Tibial artery (tissue), 4 donors: ENCODE results near the gene MACROH2A1.
A peak's percentile ranks its signal among the peaks of the same experiment; 100 is the strongest.

Experiments
- DNase-seq, 2 donors: peaks; one replicate each; pipeline ENCODE4 v3.0.0-alpha.2; 2019
- H3K27ac ChIP-seq, 2 donors: fragments of 200-600 bp; sonication (generic) in 1 of 2; 1 replicate in 1 of 2; 2 replicates in 1 of 2; pipeline ENCODE4 v1.5.1; 2018 to 2019; ENCODE audit warnings: mild to moderate bottlenecking in 1 of 2
- H3K27me3 ChIP-seq, 2 donors: fragments of 200-600 bp; sonication (generic) in 1 of 2; one replicate each; pipeline versions ENCODE4 v1.5.1 to v1.6.0; 2016 to 2019
- H3K36me3 ChIP-seq, 3 donors: fragments of 200-600 bp; sonication (generic) in 2 of 3; one replicate each; pipeline ENCODE4 v1.5.1; 2016 to 2019; ENCODE audit warnings: mild to moderate bottlenecking in 2 of 3
- H3K4me1 ChIP-seq, 4 donors: fragments of 200-600 bp; sonication (generic) in 2 of 4; 1 replicate in 3 of 4; 2 replicates in 1 of 4; pipeline ENCODE4 v1.5.1; 2016 to 2019
- H3K4me3 ChIP-seq, 2 donors: fragments of 200-600 bp; sonication (generic) in 1 of 2; 1 replicate in 1 of 2; 2 replicates in 1 of 2; pipeline ENCODE4 v1.5.1; 2018 to 2019; ENCODE audit warnings: mild to moderate bottlenecking in 2 of 2
- H3K9me3 ChIP-seq, 3 donors: fragments of 200-600 bp; sonication (generic) in 1 of 3; one replicate each; pipeline ENCODE4 v1.5.1; 2016 to 2019
- intact Hi-C: fragments of 100-400 bp; cut with DNase I; formaldehyde crosslinking; loops from one replicate; pipeline ENCODE4 v1.15.0; 2023; ENCODE audit warnings: low total_unique reads
- TF ChIP-seq, protein P1 (sequence below), 2 experiments: fragments of 200-600 bp in 1 of 2; fragments of 450-650 bp in 1 of 2; IDR thresholded peaks; one replicate each; pipeline ENCODE4 v1.5.1; 2017 to 2019; ENCODE audit warnings: antibody characterized with exemption in 2 of 2, mild to moderate bottlenecking in 1 of 2, moderate library complexity in 1 of 2

Gene MACROH2A1

DNA sequence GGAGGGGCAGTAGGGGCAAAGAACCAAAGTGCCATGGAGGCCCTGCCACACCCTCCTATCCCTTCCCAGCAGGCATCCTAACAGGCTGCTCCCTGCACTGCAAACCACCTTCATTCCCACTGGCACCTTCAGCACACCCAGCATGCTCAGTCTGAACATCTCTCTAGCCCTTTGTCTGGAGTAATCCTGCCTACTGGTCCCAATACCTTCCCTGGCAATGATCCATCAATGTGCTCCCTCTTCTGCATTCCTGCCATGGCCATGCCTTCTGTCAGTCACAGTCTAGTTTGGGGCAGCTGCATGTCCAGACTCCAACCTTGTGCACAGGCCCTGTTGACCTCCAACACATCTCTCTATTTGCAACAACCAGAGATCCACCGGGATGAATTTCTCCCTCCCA lies 4.9 kb downstream of the MACROH2A1 start:
- Histone ChIP-seq H3K36me3 (peaks cover 0 to 7% (median 2%) of the 10 kb centered on the region in 3 donors), H3K27me3 (no peaks in the 10 kb centered on the region), H3K4me3 (no peak overlapping the region), H3K9me3 (no peaks in the 10 kb centered on the region), H3K4me1 (peaks cover 0 to 74% (median 47%) of the 10 kb centered on the region in 4 donors), H3K27ac (no peak overlapping the region)
- DNase-seq, result no peak
- intact Hi-C loops, result no loop called here
- TF ChIP-seq, protein P1, sequence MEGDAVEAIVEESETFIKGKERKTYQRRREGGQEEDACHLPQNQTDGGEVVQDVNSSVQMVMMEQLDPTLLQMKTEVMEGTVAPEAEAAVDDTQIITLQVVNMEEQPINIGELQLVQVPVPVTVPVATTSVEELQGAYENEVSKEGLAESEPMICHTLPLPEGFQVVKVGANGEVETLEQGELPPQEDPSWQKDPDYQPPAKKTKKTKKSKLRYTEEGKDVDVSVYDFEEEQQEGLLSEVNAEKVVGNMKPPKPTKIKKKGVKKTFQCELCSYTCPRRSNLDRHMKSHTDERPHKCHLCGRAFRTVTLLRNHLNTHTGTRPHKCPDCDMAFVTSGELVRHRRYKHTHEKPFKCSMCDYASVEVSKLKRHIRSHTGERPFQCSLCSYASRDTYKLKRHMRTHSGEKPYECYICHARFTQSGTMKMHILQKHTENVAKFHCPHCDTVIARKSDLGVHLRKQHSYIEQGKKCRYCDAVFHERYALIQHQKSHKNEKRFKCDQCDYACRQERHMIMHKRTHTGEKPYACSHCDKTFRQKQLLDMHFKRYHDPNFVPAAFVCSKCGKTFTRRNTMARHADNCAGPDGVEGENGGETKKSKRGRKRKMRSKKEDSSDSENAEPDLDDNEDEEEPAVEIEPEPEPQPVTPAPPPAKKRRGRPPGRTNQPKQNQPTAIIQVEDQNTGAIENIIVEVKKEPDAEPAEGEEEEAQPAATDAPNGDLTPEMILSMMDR (IDR thresholded peaks at IDR 0.05), result no peak

DNA sequence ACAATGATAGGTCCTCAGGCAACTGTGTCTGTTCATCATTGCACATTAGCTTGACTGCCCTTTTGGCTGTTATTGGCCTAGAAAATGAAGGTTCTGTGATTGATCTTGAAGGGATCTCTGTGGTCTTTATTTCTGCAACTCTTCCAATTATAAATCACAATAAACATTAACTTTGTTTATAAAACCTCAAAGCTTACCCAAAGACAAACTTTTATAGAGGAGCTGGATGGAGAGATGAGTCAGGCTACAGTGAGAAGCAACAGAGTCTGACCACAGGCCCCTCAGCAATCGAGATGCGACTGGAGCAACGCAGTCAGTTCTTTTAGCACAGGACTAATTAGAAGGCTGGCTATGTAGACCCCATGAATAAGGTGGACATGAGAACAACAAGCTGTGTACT lies 5.3 kb downstream of the MACROH2A1 start:
- no peak overlapping the region for H3K27ac ChIP-seq
- DNase-seq, result no peak
- H3K36me3 ChIP-seq, result peaks cover 0 to 11% (median 6%) of the 10 kb centered on the region in 3 donors
- H3K27me3 ChIP-seq, result no peaks in the 10 kb centered on the region
- no peak overlapping the region for H3K4me3 ChIP-seq
- H3K4me1 ChIP-seq, result peaks cover 0 to 76% (median 47%) of the 10 kb centered on the region in 4 donors
- H3K9me3 ChIP-seq, result no peaks in the 10 kb centered on the region
- TF ChIP-seq, protein P1 (IDR thresholded peaks at IDR 0.05), result no peak
- intact Hi-C loops, result no loop called here

DNA sequence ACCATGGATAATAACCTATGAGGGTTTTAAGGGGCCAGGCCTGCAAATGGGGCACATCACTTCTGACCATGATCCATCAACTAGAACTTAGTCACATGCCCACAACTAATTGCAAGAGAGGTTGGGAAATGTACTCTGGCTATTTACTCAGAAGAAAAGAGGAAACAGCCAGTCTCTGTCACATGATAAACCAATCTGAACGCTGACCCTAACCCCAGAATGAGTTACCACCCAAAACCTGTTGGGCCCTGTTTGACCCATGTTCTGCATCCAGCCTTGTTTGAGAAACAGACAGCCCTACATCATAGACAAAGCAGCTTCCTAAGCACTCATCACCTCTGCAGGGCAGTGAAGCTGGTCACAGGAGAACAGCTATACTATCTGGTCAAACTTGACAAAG lies 5.8 kb downstream of the MACROH2A1 start:
- Histone ChIP-seq H3K4me1 (peaks cover 0 to 74% (median 46%) of the 10 kb centered on the region in 4 donors), H3K27ac (no peak overlapping the region), H3K36me3 (peaks cover 0 to 15% (median 10%) of the 10 kb centered on the region in 3 donors), H3K4me3 (no peak overlapping the region), H3K27me3 (no peaks in the 10 kb centered on the region), H3K9me3 (no peaks in the 10 kb centered on the region)
- TF ChIP-seq, protein P1 (IDR thresholded peaks at IDR 0.05), result no peak
- no peak for DNase-seq
- intact Hi-C loops, result no loop called here

DNA sequence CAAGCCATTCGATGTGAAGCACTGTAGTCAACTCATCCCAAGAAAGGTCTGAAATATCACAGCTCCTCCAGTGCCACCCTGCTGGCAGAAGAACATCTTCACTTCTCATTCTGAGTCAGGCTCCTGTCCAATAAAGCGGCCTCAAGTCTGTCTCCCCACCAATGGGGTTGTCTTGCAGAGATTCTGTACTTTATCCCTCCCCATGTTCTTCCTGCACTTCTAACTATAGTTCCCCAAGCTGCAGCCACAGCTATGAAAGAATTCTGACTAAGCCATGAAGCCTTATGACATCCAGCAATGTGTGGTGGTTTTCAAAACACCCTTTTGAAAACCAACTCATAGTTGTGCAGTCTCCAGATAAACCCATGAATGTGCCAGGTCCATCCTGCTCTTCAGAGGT lies 6.8 kb downstream of the MACROH2A1 start:
- no peak for DNase-seq
- intact Hi-C loops, result no loop called here

DNA sequence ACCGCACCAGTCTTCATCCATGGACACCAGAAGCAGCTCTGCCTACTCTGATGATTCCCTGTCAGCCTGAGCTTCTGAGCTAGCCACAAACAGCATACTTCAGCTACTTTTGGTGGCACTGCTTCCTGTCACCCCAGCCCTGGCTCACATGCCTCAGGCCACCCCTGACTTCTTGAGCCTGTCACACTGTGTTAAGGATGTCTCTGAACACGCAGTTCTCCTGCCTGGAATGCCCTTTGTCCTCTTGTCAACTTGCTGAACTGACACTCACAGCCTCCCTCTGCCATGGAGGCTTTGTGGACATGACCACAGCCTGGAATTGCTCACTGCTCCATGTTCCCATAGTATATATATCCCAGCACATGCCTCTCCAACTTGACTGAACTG lies 7.2 kb downstream of the MACROH2A1 start:
- peaks cover 0 to 19% (median 15%) of the 10 kb centered on the region in 3 donors for H3K36me3 ChIP-seq
- peaks cover 0 to 70% (median 43%) of the 10 kb centered on the region in 4 donors for H3K4me1 ChIP-seq
- no peaks in the 10 kb centered on the region for H3K9me3 ChIP-seq
- no peaks in the 10 kb centered on the region for H3K27me3 ChIP-seq
- TF ChIP-seq, protein P1 (IDR thresholded peaks at IDR 0.05), result no peak
- intact Hi-C loops, result no loop called here
- H3K4me3 ChIP-seq, result no peak overlapping the region
- no peak overlapping the region for H3K27ac ChIP-seq
- DNase-seq, result peak; percentile 55 to 79

More for the DNA sequence above, 6.8 kb downstream of the MACROH2A1 start:
- Histone ChIP-seq H3K4me3 (no peak overlapping the region), H3K27ac (no peak overlapping the region), H3K9me3 (no peaks in the 10 kb centered on the region), H3K27me3 (no peaks in the 10 kb centered on the region), H3K4me1 (peaks cover 0 to 69% (median 42%) of the 10 kb centered on the region in 4 donors), H3K36me3 (peaks cover 0 to 19% (median 13%) of the 10 kb centered on the region in 3 donors)
- TF ChIP-seq, protein P1 (IDR thresholded peaks at IDR 0.05), result no peak
